Stimulated activated CD8-positive, alpha-beta memory T cell treated with anti-CD3 and anti-CD28 coated beads, Interleukin-2, amount 100 ng/mL, for 48 hours (primary cell): ENCODE data around the gene VSTM2B.
A peak's percentile ranks its signal among the peaks of the same experiment; 100 is the strongest.

Experiments
- DNase-seq, 2 donors: peaks; one replicate each; pipeline ENCODE4 v3.0.0-alpha.2; 2020; ENCODE audit warnings: low read depth in 2 of 2

VSTM2B gene

GRCh38 chr19:29593869-29594268 lies 68.1 kb downstream of the VSTM2B start:
- no peak for DNase-seq

- DNase-seq = no peak
Measured at GRCh38 chr19:29596080-29596727, 70.4 kb downstream of the VSTM2B start.

GRCh38 chr19:29596885-29597525 lies 71.2 kb downstream of the VSTM2B start:
- no peak for DNase-seq

GRCh38 chr19:29598036-29598435 lies 72.2 kb downstream of the VSTM2B start:
- DNase-seq = no peak

GRCh38 chr19:29598496-29598895 lies 72.7 kb downstream of the VSTM2B start:
- DNase-seq = no peak

GRCh38 chr19:29603308-29603707 lies 77.5 kb downstream of the VSTM2B start:
- no peak for DNase-seq

GRCh38 chr19:29605653-29606419 lies 80.0 kb downstream of the VSTM2B start, which contains the start of gene POP4:
POP4 (plus strand) TSS chr19:29606283; CDS start chr19:29606319, 36 bp downstream.
- peak; percentile 96 to 99 for DNase-seq

- no peak for DNase-seq
Measured at GRCh38 chr19:29606420-29606747, 80.6 kb downstream of the VSTM2B start.

- no peak for DNase-seq
Measured at GRCh38 chr19:29609636-29610035, 83.8 kb downstream of the VSTM2B start.

- no peak for DNase-seq
Measured at GRCh38 chr19:29610213-29610573, 84.4 kb downstream of the VSTM2B start.

- peak; percentile 73 to 74 for DNase-seq
Measured at GRCh38 chr19:29610574-29611271, 84.9 kb downstream of the VSTM2B start.

- no peak for DNase-seq
Measured at GRCh38 chr19:29612121-29612520, 86.3 kb downstream of the VSTM2B start.

- no peak for DNase-seq
Measured at GRCh38 chr19:29612801-29613595, 87.2 kb downstream of the VSTM2B start.

GRCh38 chr19:29614046-29614445 lies 88.3 kb downstream of the VSTM2B start:
- DNase-seq = no peak
